Endothelial cell of umbilical vein (primary cell): ENCODE data around the gene HOXB7. TPM values are rescaled to one million over a fixed set of nuclear protein-coding genes. Genes with fewer than 3 reads are reported as not detected.

Source experiments
- BruUV-seq: library from RNA; stranded (reverse); fragments of 400-500 nt; replicated peaks from 2 replicates; lab custom pipeline; 2021; lab: Mats Ljungman, UMichigan
- CTCF ChIA-PET: fragments of 300-600, 350-600 bp; sonication (Branson Sonifier 250); formaldehyde crosslinking; loops from one replicate; lab custom pipeline; 2021; ENCODE audit warnings: antibody characterized with exemption, inconsistent platforms; lab: Charles Lee
- POLR2A ChIA-PET: fragments of 300-600, 350-600 bp; sonication (Branson Sonifier 250); formaldehyde crosslinking; loops from one replicate; lab custom pipeline; 2021; ENCODE audit warnings: antibody characterized with exemption, inconsistent platforms; lab: Charles Lee
- DNase-seq: peaks from one replicate; pipeline ENCODE4 v3.0.0-alpha.2; 2011; ENCODE audit warnings: low read depth, low spot score
- FAIRE-seq: peaks from 2 replicates; lab custom pipeline; 2011; peaks lifted over from hg19 to GRCh38; lab: Jason Lieb, UNC
- H2AFZ ChIP-seq: 2 replicates; pipeline ENCODE4 v1.6.0; 2012; ENCODE audit warnings: low read depth, low read length, control low read depth, inconsistent platforms
- H3K27ac ChIP-seq: 2 replicates; pipeline ENCODE4 v1.5.1; 2011; ENCODE audit warnings: low read depth, mild to moderate bottlenecking, control low read depth, low read length, moderate library complexity; ENCODE audit not compliant: insufficient read depth
- H3K27me3 ChIP-seq, 2 experiments: 2 replicates each; pipeline versions ENCODE4 v1.6.0 to v1.6.1; 2011; ENCODE audit warnings: low read length in 2 of 2, mixed read lengths in 1 of 2; ENCODE audit not compliant: control insufficient read depth in 2 of 2, insufficient read depth in 2 of 2
- H3K36me3 ChIP-seq, 2 experiments: 2 replicates in 1 of 2; 3 replicates in 1 of 2; pipeline ENCODE4 v1.5.1; 2011; ENCODE audit warnings: low read length in 2 of 2, mild to moderate bottlenecking in 1 of 2, moderate library complexity in 1 of 2; ENCODE audit not compliant: control insufficient read depth in 2 of 2, insufficient read depth in 2 of 2; ENCODE audit errors: extremely low read depth in 1 of 2
- H3K4me1 ChIP-seq: 3 replicates; pipeline ENCODE4 v1.5.1; 2011; ENCODE audit warnings: mild to moderate bottlenecking, low read length; ENCODE audit not compliant: control insufficient read depth, insufficient read depth; ENCODE audit errors: extremely low read depth
- H3K4me2 ChIP-seq: 2 replicates; pipeline ENCODE4 v1.6.1; 2011; ENCODE audit warnings: low read length, control low read depth, mixed read lengths; ENCODE audit not compliant: insufficient read depth
- H3K4me3 ChIP-seq, 3 experiments: fragments of 200-600 bp in 1 of 3; sonication (generic), shearing (Covaris generic) in 1 of 3; replicated peaks in 1 of 3; 2 replicates each; pipeline ENCODE4 v1.5.1; 2011 to 2016; ENCODE audit warnings: control low read depth in 3 of 3, low read length in 3 of 3, mild to moderate bottlenecking in 2 of 3, inconsistent platforms in 1 of 3, low read depth in 1 of 3, moderate library complexity in 1 of 3; ENCODE audit not compliant: insufficient read depth in 1 of 3
- H3K79me2 ChIP-seq: 2 replicates; pipeline ENCODE4 v1.6.0; 2012; ENCODE audit warnings: low read length, inconsistent platforms; ENCODE audit not compliant: control insufficient read depth, insufficient read depth
- H3K9ac ChIP-seq: replicated peaks from 2 replicates; pipeline ENCODE3; 2011; ENCODE audit warnings: low read length, control low read depth; ENCODE audit not compliant: insufficient read depth; ENCODE audit errors: extremely low read depth
- H3K9me1 ChIP-seq: replicated peaks from 3 replicates; pipeline ENCODE4 v1.6.0; 2011; ENCODE audit warnings: mild to moderate bottlenecking, low read length; ENCODE audit not compliant: control insufficient read depth, insufficient read depth; ENCODE audit errors: extremely low read depth
- H3K9me3 ChIP-seq: replicated peaks from 2 replicates; pipeline ENCODE4 v1.5.1; 2012; ENCODE audit warnings: low read length, inconsistent platforms; ENCODE audit not compliant: control insufficient read depth, insufficient read depth
- H4K20me1 ChIP-seq: replicated peaks from 2 replicates; pipeline ENCODE3; 2011; ENCODE audit warnings: mild to moderate bottlenecking, low read length; ENCODE audit not compliant: control insufficient read depth, insufficient read depth; ENCODE audit errors: extremely low read depth
- CTCF ChIP-seq, 2 donors: IDR thresholded peaks; 1 replicate in 1 of 2; 2 replicates in 1 of 2; pipeline ENCODE4 v1.5.1; 2011; ENCODE audit warnings: low read length in 2 of 2, mild to moderate bottlenecking in 2 of 2, moderate library complexity in 2 of 2, control low read depth in 1 of 2, inconsistent platforms in 1 of 2, low read depth in 1 of 2; ENCODE audit not compliant: insufficient read depth in 1 of 2; ENCODE audit errors: extremely low read depth in 1 of 2
- EZH2 ChIP-seq: IDR thresholded peaks from 2 replicates; pipeline ENCODE4 v1.6.1; 2012; ENCODE audit warnings: borderline replicate concordance, low read depth, mild to moderate bottlenecking, moderate library complexity, low read length, inconsistent platforms; ENCODE audit not compliant: severe bottlenecking
- FOS ChIP-seq: IDR thresholded peaks from 2 replicates; pipeline ENCODE4 v1.6.1; 2011; ENCODE audit warnings: mild to moderate bottlenecking, low read length, moderate library complexity, borderline replicate concordance; ENCODE audit not compliant: insufficient read depth
- GATA2 ChIP-seq: IDR thresholded peaks from 2 replicates; pipeline ENCODE4 v1.7.0; 2011; ENCODE audit warnings: low read depth, mild to moderate bottlenecking, moderate library complexity, mixed read lengths, low read length; ENCODE audit not compliant: insufficient read length, insufficient read depth
- JUN ChIP-seq: IDR thresholded peaks from 2 replicates; pipeline ENCODE4 v1.6.1; 2011; ENCODE audit warnings: borderline replicate concordance, low read depth; ENCODE audit not compliant: insufficient read length, insufficient read depth
- MAX ChIP-seq: IDR thresholded peaks from 2 replicates; pipeline ENCODE4 v1.6.1; 2011; ENCODE audit not compliant: insufficient read depth, insufficient read length
- MYC ChIP-seq: IDR thresholded peaks from one replicate; pipeline ENCODE4 v1.6.1; 2011; ENCODE audit warnings: mild to moderate bottlenecking, low read depth, low read length
- POLR2A ChIP-seq: IDR thresholded peaks from 2 replicates; pipeline ENCODE4 v1.6.1; 2012; ENCODE audit warnings: low read depth, mild to moderate bottlenecking, control low read depth, low read length
- POLR2AphosphoS5 ChIP-seq: IDR thresholded peaks from 2 replicates; pipeline ENCODE4 v1.6.1; 2012; ENCODE audit warnings: low read depth, mild to moderate bottlenecking, control low read depth, low read length, moderate library complexity; ENCODE audit not compliant: insufficient read depth
- dilution Hi-C: fragments of 300-500 bp; cut with MboI; formaldehyde crosslinking; loops from one replicate; pipeline ENCODE4 v1.15.0; 2019; ENCODE audit warnings: low sequenced_read_pairs; ENCODE audit not compliant: extremely low pct_ligation_motif_present
- intact Hi-C: fragments of 100-400 bp; cut with micrococcal nuclease; formaldehyde crosslinking; loops from one replicate; pipeline ENCODE4 v1.10.0; 2022
- polyA plus RNA-seq, 4 experiments: library from polyadenylated mRNA; depleted of rRNA in 3 of 4; stranded (reverse) in 3 of 4; unstranded in 1 of 4; fragments of >200 nt; gene quantifications; 2 replicates each; pipeline versions ENCODE4 v1.2.1 to v1.2.3, GENCODE V29; 2011 to 2012; ENCODE audit warnings: missing spikeins in 1 of 4
- total RNA-seq: library from RNA; stranded (reverse); gene quantifications from 2 replicates; pipeline ENCODE4 v1.2.3, GENCODE V29; 2021

HOXB7 gene
- total and polyA plus RNA-seq, 2 donors (not counting 3 experiments of a cell fraction or from before 2014, with no cell fraction given), result 23.5 to 24.5 TPM

GRCh38 chr17:48597528-48597777 lies 13.4 kb downstream of the HOXB7 start:
- no peaks in the 10 kb centered on the region for H3K9me1 ChIP-seq
- dilution Hi-C loops, result no loop called here
- peak overlapping the region; percentile 28 for H3K4me2 ChIP-seq
- intact Hi-C loops, result no loop called here
- H3K27ac ChIP-seq, result peak overlapping the region; percentile 36
- H3K4me1 ChIP-seq, result peaks cover 32% of the 10 kb centered on the region
- TF ChIP-seq CTCF (IDR thresholded peaks at IDR 0.05; ENCODE audit: extremely low read depth in 1 of 2, insufficient read depth in 1 of 2, low read depth in 1 of 2, low read length in 2 of 2), result no peak
- no peak for TF ChIP-seq FOS
- peak overlapping the region; percentile 55 for H3K9ac ChIP-seq
- BruUV-seq, result no TSS peak
- ChIA-PET POLR2A (interaction anchor here (1.0 kb wide), 1 partner anchor 15 kb away, joined by 4 read pairs; no protein-coding TSS in a partner anchor), CTCF (interaction anchor here (0.7 to 1.6 kb wide), 2 partner anchors 10 to 338 kb away, joined by 3 read pairs; no protein-coding TSS in a partner anchor)
- DNase-seq (no peak), FAIRE-seq (peak; percentile 65)
- no peaks in the 10 kb centered on the region for H3K27me3 ChIP-seq
- peaks cover 76% of the 10 kb centered on the region for H3K79me2 ChIP-seq
- no peaks in the 10 kb centered on the region for H4K20me1 ChIP-seq
- peak overlapping the region; percentile 35 to 43 (median 36) for H3K4me3 ChIP-seq
- H3K36me3 ChIP-seq, result peaks cover 3% of the 10 kb centered on the region in 2 experiments
- no peaks in the 10 kb centered on the region for H3K9me3 ChIP-seq
- peak overlapping the region; percentile 37 for H2AFZ ChIP-seq

- Histone ChIP-seq H3K27ac (peak overlapping the region; percentile 36), H3K4me1 (peaks cover 30% of the 10 kb centered on the region), H4K20me1 (no peaks in the 10 kb centered on the region), H2AFZ (no peak overlapping the region), H3K4me3 (peak overlapping the region; percentile 35 to 43 (median 36)), H3K27me3 (no peaks in the 10 kb centered on the region), H3K79me2 (peaks cover 73% of the 10 kb centered on the region), H3K9ac (peak overlapping the region; percentile 55), H3K4me2 (peak overlapping the region; percentile 28), H3K36me3 (peaks cover 3% of the 10 kb centered on the region in 2 experiments), H3K9me1 (no peaks in the 10 kb centered on the region), H3K9me3 (no peaks in the 10 kb centered on the region)
- no TSS peak for BruUV-seq
- POLR2A ChIA-PET, result no interaction called here
- TF ChIP-seq FOS (no peak), EZH2 (no peak), CTCF (IDR thresholded peaks at IDR 0.05; ENCODE audit: extremely low read depth in 1 of 2, insufficient read depth in 1 of 2, low read depth in 1 of 2, low read length in 2 of 2) (no peak), POLR2A (no peak), POLR2AphosphoS5 (no peak), MAX (no peak), JUN (no peak), MYC (no peak), GATA2 (no peak)
- FAIRE-seq (peak; percentile 15), DNase-seq (no peak)
- intact Hi-C loops (no loop called here), dilution Hi-C loops (no loop called here)
- CTCF ChIA-PET, result interaction anchor here (1.5 to 1.6 kb wide), 2 partner anchors 337 to 381 kb away, joined by 3 to 4 read pairs; no protein-coding TSS in a partner anchor
These were observed 13.9 kb downstream of the HOXB7 start for GRCh38 chr17:48596735-48597527.
